T-helper 1 cell (primary cell): ENCODE measurements around the gene SPIB.

Experiments
- DNase-seq, 5 donors: peaks; one replicate each; pipeline ENCODE4 v3.0.0-alpha.2; 2012 to 2020

Gene SPIB

DNA sequence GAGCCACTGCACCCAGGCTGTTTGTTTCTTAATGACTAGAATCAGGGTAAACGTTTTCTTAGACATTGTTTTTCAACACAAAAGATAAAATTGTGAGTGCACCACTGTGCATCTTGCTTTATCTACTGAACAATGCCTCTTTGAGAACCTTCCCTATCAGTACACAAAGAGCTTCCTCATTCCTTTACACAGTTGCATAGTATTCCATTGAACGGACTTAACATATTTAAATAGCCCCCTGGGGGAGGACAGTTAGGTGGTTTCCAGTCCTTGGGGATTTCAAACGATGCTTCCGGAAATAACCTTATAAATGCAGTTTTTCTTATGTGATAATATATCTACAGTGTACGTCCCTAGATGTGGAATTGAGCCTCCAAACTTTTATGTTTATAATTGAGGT is 26.0 kb upstream of the SPIB start:
- DNase-seq = no peak

GRCh38 chr19:50393589-50393988 is 25.1 kb upstream of the SPIB start:
- DNase-seq = no peak

DNA sequence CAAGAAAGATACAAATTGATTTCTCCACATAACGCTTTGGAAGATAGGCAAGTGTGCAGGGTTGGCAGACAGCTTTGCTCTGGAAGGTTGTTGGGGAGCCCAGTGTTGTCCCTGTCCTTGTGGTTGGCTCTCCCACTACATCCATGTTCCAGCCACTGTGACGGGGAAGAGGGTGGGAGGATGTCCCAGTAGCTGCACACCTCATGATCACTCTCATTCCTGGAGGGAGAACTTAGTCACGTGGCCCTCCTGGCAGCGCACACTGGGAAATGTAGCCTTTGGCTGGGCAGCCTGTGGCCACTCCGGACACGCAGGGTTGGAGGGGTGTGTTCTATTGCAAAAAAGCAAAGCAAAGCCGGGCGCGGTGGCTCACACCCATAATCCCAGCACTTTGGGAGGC is 24.7 kb upstream of the SPIB start:
- DNase-seq = no peak

GRCh38 chr19:50398675-50399367 is 19.9 kb upstream of the SPIB start:
- no peak for DNase-seq

- DNase-seq = no peak
Measured at GRCh38 chr19:50399368-50399745, 19.4 kb upstream of the SPIB start.

DNA sequence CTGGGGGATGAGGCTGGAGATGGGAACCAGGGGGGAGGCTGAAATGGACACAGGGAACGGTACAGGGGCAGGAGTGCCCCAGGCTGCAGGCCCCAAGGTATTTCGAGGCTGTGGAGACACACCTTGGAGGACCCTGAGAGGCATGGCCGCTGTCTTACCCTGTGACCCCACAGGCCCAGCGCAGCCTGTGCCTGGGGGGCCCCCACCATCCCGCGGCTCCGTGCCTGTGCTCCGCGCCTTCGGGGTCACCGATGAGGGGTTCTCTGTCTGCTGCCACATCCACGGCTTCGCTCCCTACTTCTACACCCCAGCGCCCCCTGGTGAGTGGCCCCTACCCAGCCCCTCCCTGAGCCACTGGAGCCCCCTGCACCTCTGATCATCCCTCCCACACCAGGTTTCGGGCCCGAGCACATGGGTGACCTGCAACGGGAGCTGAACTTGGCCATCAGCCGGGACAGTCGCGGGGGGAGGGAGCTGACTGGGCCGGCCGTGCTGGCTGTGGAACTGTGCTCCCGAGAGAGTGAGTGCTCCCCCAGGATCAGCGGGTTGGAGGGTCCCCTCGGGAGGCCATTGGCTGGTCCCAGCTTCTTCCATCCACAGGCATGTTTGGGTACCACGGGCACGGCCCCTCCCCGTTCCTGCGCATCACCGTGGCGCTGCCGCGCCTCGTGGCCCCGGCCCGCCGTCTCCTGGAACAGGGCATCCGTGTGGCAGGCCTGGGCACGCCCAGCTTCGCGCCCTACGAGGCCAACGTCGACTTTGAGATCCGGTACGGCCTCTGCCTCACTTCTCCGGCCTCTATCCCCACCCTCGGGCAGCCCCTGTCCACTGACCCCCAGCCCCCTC is 16.9 kb upstream of the SPIB start:
- no peak for DNase-seq

DNA sequence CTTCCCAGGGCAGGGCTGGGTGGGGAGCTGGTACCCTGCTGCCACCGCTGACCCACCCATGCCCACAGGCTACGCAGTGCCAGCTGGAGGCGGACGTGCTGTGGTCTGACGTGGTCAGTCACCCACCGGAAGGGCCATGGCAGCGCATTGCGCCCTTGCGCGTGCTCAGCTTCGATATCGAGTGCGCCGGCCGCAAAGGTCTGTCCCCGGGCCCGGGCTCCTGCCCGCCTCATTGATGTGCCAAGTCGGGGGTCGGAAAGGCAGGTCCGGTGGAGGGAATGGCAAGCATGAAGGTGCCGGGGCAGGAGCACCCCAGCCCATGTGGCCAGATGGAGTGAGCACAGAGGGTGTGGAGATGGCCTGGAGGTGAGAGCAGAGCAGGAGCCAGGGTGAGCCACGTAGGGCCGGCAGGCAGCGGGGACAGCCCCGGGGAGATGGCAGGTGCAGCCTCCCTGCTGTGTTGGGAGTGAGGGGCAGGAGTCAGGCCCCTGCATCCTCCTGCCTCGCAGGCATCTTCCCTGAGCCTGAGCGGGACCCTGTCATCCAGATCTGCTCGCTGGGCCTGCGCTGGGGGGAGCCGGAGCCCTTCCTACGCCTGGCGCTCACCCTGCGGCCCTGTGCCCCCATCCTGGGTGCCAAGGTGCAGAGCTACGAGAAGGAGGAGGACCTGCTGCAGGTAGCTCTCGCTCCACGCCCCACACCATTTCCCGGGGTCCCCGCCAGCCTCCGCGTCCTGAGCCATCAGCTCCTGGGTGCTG is 16.0 kb upstream of the SPIB start:
- no peak for DNase-seq

GRCh38 chr19:50406156-50406820 is 12.4 kb upstream of the SPIB start:
- no peak for DNase-seq

GRCh38 chr19:50406829-50407228 is 11.9 kb upstream of the SPIB start:
- DNase-seq = no peak

- no peak for DNase-seq
Measured at GRCh38 chr19:50409347-50409746, 9.4 kb upstream of the SPIB start.

- no peak for DNase-seq
Measured at GRCh38 chr19:50410109-50410508, 8.6 kb upstream of the SPIB start.

DNA sequence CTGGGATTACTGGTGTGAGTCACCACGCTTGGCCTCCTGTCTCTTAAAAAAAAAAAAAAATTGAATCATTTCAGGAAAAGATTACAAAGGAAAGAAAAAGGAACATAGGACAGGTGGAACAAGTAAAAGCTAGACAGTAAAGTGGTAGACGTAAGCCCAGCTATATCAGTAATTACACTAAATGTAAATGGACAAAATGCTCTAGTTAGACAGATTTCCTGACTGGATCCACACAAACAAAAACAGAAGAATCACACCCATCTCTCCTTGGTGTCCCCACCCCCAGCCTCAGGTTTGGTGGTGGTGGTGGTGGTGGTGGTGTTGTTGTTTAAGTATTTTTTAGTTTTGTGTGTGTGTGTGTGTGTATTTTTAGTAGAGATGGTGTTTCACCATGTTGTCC is 6.3 kb upstream of the SPIB start:
- no peak for DNase-seq

DNA sequence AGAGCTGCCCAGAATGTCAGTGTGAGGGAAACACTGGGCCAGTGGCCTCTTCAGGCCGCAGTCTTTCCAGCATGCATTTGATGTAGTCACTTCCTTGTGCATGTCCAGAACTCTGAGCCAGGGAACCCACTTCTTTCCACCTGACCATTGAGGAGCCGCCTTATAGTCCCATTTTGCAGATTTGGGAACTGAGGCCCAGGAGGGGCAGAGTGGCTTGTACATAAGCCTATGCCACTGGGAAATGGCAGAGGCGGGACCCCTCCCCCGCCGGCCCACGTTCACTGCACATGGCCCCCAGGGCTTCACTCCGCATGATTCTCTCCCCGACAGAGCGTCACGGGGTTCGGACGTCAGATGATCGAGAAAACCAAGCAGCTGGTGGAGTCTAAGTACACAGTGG is 5.6 kb upstream of the SPIB start:
- no peak for DNase-seq

- no peak for DNase-seq
Measured at GRCh38 chr19:50413531-50413930, 5.2 kb upstream of the SPIB start.

GRCh38 chr19:50414864-50415660 is 3.7 kb upstream of the SPIB start:
- peak; percentile 41 to 67 (median 61) for DNase-seq

GRCh38 chr19:50415661-50416033 is 3.1 kb upstream of the SPIB start:
- no peak for DNase-seq

DNA sequence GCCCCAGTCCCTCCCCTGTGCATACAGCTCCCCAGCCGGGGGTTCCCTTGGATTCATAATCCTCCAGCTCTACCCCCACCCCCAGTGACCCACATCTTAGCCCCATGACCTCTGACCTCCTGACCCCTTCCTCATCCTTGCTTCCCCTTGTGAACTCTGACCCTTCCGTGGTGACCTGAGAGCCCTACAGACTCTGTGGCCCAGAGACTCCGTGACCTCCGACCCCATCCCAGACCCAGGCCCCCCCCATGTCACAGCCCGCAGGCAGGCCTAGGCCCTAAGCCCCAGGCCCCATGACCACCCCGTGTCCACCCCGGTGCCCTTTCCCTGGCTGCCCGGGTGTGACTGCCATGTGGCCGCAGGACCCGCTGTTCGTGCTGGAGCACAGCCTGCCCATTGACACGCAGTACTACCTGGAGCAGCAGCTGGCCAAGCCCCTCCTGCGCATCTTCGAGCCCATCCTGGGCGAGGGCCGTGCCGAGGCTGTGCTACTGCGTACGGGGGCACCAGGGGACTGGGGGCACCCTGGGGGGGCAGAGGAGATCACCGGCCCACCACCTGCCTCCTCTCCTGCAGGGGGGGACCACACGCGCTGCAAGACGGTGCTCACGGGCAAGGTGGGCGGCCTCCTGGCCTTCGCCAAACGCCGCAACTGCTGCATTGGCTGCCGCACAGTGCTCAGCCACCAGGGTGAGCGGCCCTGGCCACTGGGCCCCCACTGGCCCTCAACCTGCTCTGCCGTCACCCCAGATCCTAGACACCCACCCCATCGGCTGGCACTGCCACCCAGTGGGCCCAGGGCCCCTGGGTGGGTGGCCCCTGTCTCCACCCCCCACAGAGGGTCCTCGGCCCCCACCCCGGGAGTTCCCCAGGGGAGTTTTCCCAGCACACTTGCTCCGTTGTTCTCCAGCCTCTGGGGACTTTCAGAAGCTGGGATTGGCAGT is 2.4 kb upstream of the SPIB start:
- no peak for DNase-seq

DNA sequence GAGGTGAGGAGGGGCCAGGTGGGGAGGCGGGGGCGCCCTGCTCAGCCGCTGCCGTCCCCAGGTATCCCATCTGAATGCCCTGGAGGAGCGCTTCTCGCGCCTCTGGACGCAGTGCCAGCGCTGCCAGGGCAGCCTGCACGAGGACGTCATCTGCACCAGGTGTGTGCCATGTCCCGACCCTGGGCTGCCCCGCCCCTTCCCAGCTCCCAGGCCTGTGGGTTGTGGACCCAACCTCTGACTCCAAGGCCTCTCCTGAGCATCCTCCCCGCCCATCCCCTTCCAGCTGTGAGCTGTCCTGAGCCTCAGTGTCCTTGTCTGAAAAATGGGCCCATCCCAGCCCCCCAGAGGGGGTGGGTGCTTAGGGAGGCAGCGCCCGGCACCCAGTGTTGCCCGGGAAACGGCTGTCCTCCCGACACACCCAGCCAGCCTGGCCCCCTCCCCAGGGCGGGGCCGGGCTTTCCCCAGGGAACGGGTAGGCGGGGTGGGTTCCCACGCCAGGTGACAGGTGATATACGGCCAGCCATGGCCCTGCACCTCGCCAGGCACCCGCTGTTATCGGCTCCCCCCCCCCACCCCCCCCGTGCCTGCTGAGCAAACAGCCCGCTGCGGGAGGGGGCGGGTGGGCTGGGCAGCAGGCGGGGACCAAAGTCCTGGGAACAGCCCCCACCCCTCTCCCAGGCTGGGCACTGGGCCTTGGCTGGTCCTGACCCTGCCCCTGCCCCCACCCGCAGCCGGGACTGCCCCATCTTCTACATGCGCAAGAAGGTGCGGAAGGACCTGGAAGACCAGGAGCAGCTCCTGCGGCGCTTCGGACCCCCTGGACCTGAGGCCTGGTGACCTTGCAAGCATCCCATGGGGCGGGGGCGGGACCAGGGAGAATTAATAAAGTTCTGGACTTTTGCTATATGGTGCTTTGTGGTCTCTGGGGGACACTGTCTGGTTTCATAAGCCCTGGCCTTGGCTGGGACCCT is 1.3 kb upstream of the SPIB start:
- DNase-seq = no peak

GRCh38 chr19:50419022-50419579 is 363 bp downstream of the SPIB start:
- no peak for DNase-seq
